Stomach (tissue), 4 donors: Measurements from ENCODE around the gene TENM3.

ENCODE experiments used
- POLR2AphosphoS5 ChIP-seq, 3 donors: sonication (generic); formaldehyde crosslinking; IDR thresholded peaks; one replicate each; pipeline ENCODE4 v1.6.1; 2016; ENCODE audit warnings: antibody characterized with exemption in 3 of 3
- TF ChIP-seq, protein P1 (sequence below), 7 experiments: fragments of 450-650 bp in 4 of 7; fragments of 200-600 bp in 3 of 7; sonication (generic) in 3 of 7; IDR thresholded peaks; one replicate each; pipeline ENCODE4 v1.5.1; 2016 to 2019; ENCODE audit warnings: antibody characterized with exemption in 7 of 7, control low read depth in 2 of 7, mild to moderate bottlenecking in 1 of 7

GRCh38 chr4:182271731-182272130 lies 28.5 kb downstream of the TENM3 start:
- TF ChIP-seq, protein P1, sequence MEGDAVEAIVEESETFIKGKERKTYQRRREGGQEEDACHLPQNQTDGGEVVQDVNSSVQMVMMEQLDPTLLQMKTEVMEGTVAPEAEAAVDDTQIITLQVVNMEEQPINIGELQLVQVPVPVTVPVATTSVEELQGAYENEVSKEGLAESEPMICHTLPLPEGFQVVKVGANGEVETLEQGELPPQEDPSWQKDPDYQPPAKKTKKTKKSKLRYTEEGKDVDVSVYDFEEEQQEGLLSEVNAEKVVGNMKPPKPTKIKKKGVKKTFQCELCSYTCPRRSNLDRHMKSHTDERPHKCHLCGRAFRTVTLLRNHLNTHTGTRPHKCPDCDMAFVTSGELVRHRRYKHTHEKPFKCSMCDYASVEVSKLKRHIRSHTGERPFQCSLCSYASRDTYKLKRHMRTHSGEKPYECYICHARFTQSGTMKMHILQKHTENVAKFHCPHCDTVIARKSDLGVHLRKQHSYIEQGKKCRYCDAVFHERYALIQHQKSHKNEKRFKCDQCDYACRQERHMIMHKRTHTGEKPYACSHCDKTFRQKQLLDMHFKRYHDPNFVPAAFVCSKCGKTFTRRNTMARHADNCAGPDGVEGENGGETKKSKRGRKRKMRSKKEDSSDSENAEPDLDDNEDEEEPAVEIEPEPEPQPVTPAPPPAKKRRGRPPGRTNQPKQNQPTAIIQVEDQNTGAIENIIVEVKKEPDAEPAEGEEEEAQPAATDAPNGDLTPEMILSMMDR (IDR thresholded peaks at IDR 0.05), result no peak
- TF ChIP-seq POLR2AphosphoS5 (IDR thresholded peaks at IDR 0.05), result no peak
